Endothelial cell of umbilical vein (primary cell): Measurements from ENCODE around the gene PFN3. TPM values are rescaled to one million over a fixed set of nuclear protein-coding genes. Genes with fewer than 3 reads are reported as not detected.

ENCODE experiments used
- BruUV-seq: library from RNA; stranded (reverse); fragments of 400-500 nt; replicated peaks from 2 replicates; lab custom pipeline; 2021; lab: Mats Ljungman, UMichigan
- CTCF ChIA-PET: fragments of 300-600, 350-600 bp; sonication (Branson Sonifier 250); formaldehyde crosslinking; loops from one replicate; lab custom pipeline; 2021; ENCODE audit warnings: antibody characterized with exemption, inconsistent platforms; lab: Charles Lee
- POLR2A ChIA-PET: fragments of 300-600, 350-600 bp; sonication (Branson Sonifier 250); formaldehyde crosslinking; loops from one replicate; lab custom pipeline; 2021; ENCODE audit warnings: antibody characterized with exemption, inconsistent platforms; lab: Charles Lee
- DNase-seq: peaks from one replicate; pipeline ENCODE4 v3.0.0-alpha.2; 2011; ENCODE audit warnings: low read depth, low spot score
- FAIRE-seq: peaks from 2 replicates; lab custom pipeline; 2011; peaks lifted over from hg19 to GRCh38; lab: Jason Lieb, UNC
- H2AFZ ChIP-seq: 2 replicates; pipeline ENCODE4 v1.6.0; 2012; ENCODE audit warnings: low read depth, low read length, control low read depth, inconsistent platforms
- H3K27ac ChIP-seq: 2 replicates; pipeline ENCODE4 v1.5.1; 2011; ENCODE audit warnings: low read depth, mild to moderate bottlenecking, control low read depth, low read length, moderate library complexity; ENCODE audit not compliant: insufficient read depth
- H3K27me3 ChIP-seq, 2 experiments: 2 replicates each; pipeline versions ENCODE4 v1.6.0 to v1.6.1; 2011; ENCODE audit warnings: low read length in 2 of 2, mixed read lengths in 1 of 2; ENCODE audit not compliant: control insufficient read depth in 2 of 2, insufficient read depth in 2 of 2
- H3K36me3 ChIP-seq, 2 experiments: 2 replicates in 1 of 2; 3 replicates in 1 of 2; pipeline ENCODE4 v1.5.1; 2011; ENCODE audit warnings: low read length in 2 of 2, mild to moderate bottlenecking in 1 of 2, moderate library complexity in 1 of 2; ENCODE audit not compliant: control insufficient read depth in 2 of 2, insufficient read depth in 2 of 2; ENCODE audit errors: extremely low read depth in 1 of 2
- H3K4me1 ChIP-seq: 3 replicates; pipeline ENCODE4 v1.5.1; 2011; ENCODE audit warnings: mild to moderate bottlenecking, low read length; ENCODE audit not compliant: control insufficient read depth, insufficient read depth; ENCODE audit errors: extremely low read depth
- H3K4me2 ChIP-seq: 2 replicates; pipeline ENCODE4 v1.6.1; 2011; ENCODE audit warnings: low read length, control low read depth, mixed read lengths; ENCODE audit not compliant: insufficient read depth
- H3K4me3 ChIP-seq, 3 experiments: fragments of 200-600 bp in 1 of 3; sonication (generic), shearing (Covaris generic) in 1 of 3; replicated peaks in 1 of 3; 2 replicates each; pipeline ENCODE4 v1.5.1; 2011 to 2016; ENCODE audit warnings: control low read depth in 3 of 3, low read length in 3 of 3, mild to moderate bottlenecking in 2 of 3, inconsistent platforms in 1 of 3, low read depth in 1 of 3, moderate library complexity in 1 of 3; ENCODE audit not compliant: insufficient read depth in 1 of 3
- H3K79me2 ChIP-seq: 2 replicates; pipeline ENCODE4 v1.6.0; 2012; ENCODE audit warnings: low read length, inconsistent platforms; ENCODE audit not compliant: control insufficient read depth, insufficient read depth
- H3K9ac ChIP-seq: replicated peaks from 2 replicates; pipeline ENCODE3; 2011; ENCODE audit warnings: low read length, control low read depth; ENCODE audit not compliant: insufficient read depth; ENCODE audit errors: extremely low read depth
- H3K9me1 ChIP-seq: replicated peaks from 3 replicates; pipeline ENCODE4 v1.6.0; 2011; ENCODE audit warnings: mild to moderate bottlenecking, low read length; ENCODE audit not compliant: control insufficient read depth, insufficient read depth; ENCODE audit errors: extremely low read depth
- H3K9me3 ChIP-seq: replicated peaks from 2 replicates; pipeline ENCODE4 v1.5.1; 2012; ENCODE audit warnings: low read length, inconsistent platforms; ENCODE audit not compliant: control insufficient read depth, insufficient read depth
- H4K20me1 ChIP-seq: replicated peaks from 2 replicates; pipeline ENCODE3; 2011; ENCODE audit warnings: mild to moderate bottlenecking, low read length; ENCODE audit not compliant: control insufficient read depth, insufficient read depth; ENCODE audit errors: extremely low read depth
- EZH2 ChIP-seq: IDR thresholded peaks from 2 replicates; pipeline ENCODE4 v1.6.1; 2012; ENCODE audit warnings: borderline replicate concordance, low read depth, mild to moderate bottlenecking, moderate library complexity, low read length, inconsistent platforms; ENCODE audit not compliant: severe bottlenecking
- FOS ChIP-seq: IDR thresholded peaks from 2 replicates; pipeline ENCODE4 v1.6.1; 2011; ENCODE audit warnings: mild to moderate bottlenecking, low read length, moderate library complexity, borderline replicate concordance; ENCODE audit not compliant: insufficient read depth
- GATA2 ChIP-seq: IDR thresholded peaks from 2 replicates; pipeline ENCODE4 v1.7.0; 2011; ENCODE audit warnings: low read depth, mild to moderate bottlenecking, moderate library complexity, mixed read lengths, low read length; ENCODE audit not compliant: insufficient read length, insufficient read depth
- JUN ChIP-seq: IDR thresholded peaks from 2 replicates; pipeline ENCODE4 v1.6.1; 2011; ENCODE audit warnings: borderline replicate concordance, low read depth; ENCODE audit not compliant: insufficient read length, insufficient read depth
- MAX ChIP-seq: IDR thresholded peaks from 2 replicates; pipeline ENCODE4 v1.6.1; 2011; ENCODE audit not compliant: insufficient read depth, insufficient read length
- MYC ChIP-seq: IDR thresholded peaks from one replicate; pipeline ENCODE4 v1.6.1; 2011; ENCODE audit warnings: mild to moderate bottlenecking, low read depth, low read length
- POLR2A ChIP-seq: IDR thresholded peaks from 2 replicates; pipeline ENCODE4 v1.6.1; 2012; ENCODE audit warnings: low read depth, mild to moderate bottlenecking, control low read depth, low read length
- POLR2AphosphoS5 ChIP-seq: IDR thresholded peaks from 2 replicates; pipeline ENCODE4 v1.6.1; 2012; ENCODE audit warnings: low read depth, mild to moderate bottlenecking, control low read depth, low read length, moderate library complexity; ENCODE audit not compliant: insufficient read depth
- dilution Hi-C: fragments of 300-500 bp; cut with MboI; formaldehyde crosslinking; loops from one replicate; pipeline ENCODE4 v1.15.0; 2019; ENCODE audit warnings: low sequenced_read_pairs; ENCODE audit not compliant: extremely low pct_ligation_motif_present
- intact Hi-C: fragments of 100-400 bp; cut with micrococcal nuclease; formaldehyde crosslinking; loops from one replicate; pipeline ENCODE4 v1.10.0; 2022
- polyA plus RNA-seq, 4 experiments: library from polyadenylated mRNA; depleted of rRNA in 3 of 4; stranded (reverse) in 3 of 4; unstranded in 1 of 4; fragments of >200 nt; gene quantifications; 2 replicates each; pipeline versions ENCODE4 v1.2.1 to v1.2.3, GENCODE V29; 2011 to 2012; ENCODE audit warnings: missing spikeins in 1 of 4
- total RNA-seq: library from RNA; stranded (reverse); gene quantifications from 2 replicates; pipeline ENCODE4 v1.2.3, GENCODE V29; 2021
- TF ChIP-seq, protein P1 (sequence below), 2 donors: IDR thresholded peaks; 1 replicate in 1 of 2; 2 replicates in 1 of 2; pipeline ENCODE4 v1.5.1; 2011; ENCODE audit warnings: low read length in 2 of 2, mild to moderate bottlenecking in 2 of 2, moderate library complexity in 2 of 2, control low read depth in 1 of 2, inconsistent platforms in 1 of 2, low read depth in 1 of 2; ENCODE audit not compliant: insufficient read depth in 1 of 2; ENCODE audit errors: extremely low read depth in 1 of 2

Gene PFN3
- total and polyA plus RNA-seq, 2 donors (not counting 3 experiments of a cell fraction or from before 2014, with no cell fraction given): not detected

- no peak overlapping the region for H3K27ac ChIP-seq
- no peak for TF ChIP-seq POLR2A
- TF ChIP-seq FOS: peak; percentile 18
- dilution Hi-C loops (no loop called here), intact Hi-C loops (loop anchor here (1.0 to 5.0 kb wide), 6 partner anchors 37 to 277 kb away; partner anchors contain the start of genes GRK6, LMAN2 and PDLIM7)
- no peak overlapping the region for H3K4me3 ChIP-seq
- FAIRE-seq (peak; percentile 44), DNase-seq (no peak)
- POLR2A ChIA-PET: interaction anchor here (2.7 kb wide), 1 partner anchor 66 kb away, joined by 12 read pairs; no protein-coding TSS in a partner anchor
- no peak overlapping the region for H3K9ac ChIP-seq
- no peaks in the 10 kb centered on the region for H3K9me3 ChIP-seq
- H3K79me2 ChIP-seq: no peaks in the 10 kb centered on the region
- H3K36me3 ChIP-seq: no peaks in the 10 kb centered on the region
- no peaks in the 10 kb centered on the region for H3K4me1 ChIP-seq
- H3K4me2 ChIP-seq: no peak overlapping the region
- no peaks in the 10 kb centered on the region for H3K27me3 ChIP-seq
- no peaks in the 10 kb centered on the region for H4K20me1 ChIP-seq
- no TSS peak for BruUV-seq
- no peak overlapping the region for H2AFZ ChIP-seq
- CTCF ChIA-PET: interaction anchor here (1.0 to 5.7 kb wide), 20 partner anchors 11 to 276 kb away, joined by 3 to 246 read pairs (median 10); partner anchors contain the start of genes F12, PFN3 and PRR7
- H3K9me1 ChIP-seq: no peaks in the 10 kb centered on the region
Observed at GRCh38 chr5:177389241-177390169, 11.0 kb downstream of the PFN3 start.

GRCh38 chr5:177388521-177389052, 11.9 kb downstream of the PFN3 start:
- FAIRE-seq (no peak), DNase-seq (no peak)
- H3K9me3 ChIP-seq: no peaks in the 10 kb centered on the region
- H3K27ac ChIP-seq: no peak overlapping the region
- CTCF ChIA-PET: interaction anchor here (1.1 to 5.7 kb wide), 9 partner anchors 10 to 275 kb away, joined by 4 to 246 read pairs (median 38); partner anchors contain the start of genes F12, PFN3 and PRR7
- H2AFZ ChIP-seq: no peak overlapping the region
- peaks cover 0 to 4% of the 10 kb centered on the region in 2 experiments for H3K27me3 ChIP-seq
- dilution Hi-C loops: no loop called here
- H3K4me1 ChIP-seq: no peaks in the 10 kb centered on the region
- POLR2A ChIA-PET: interaction anchor here (2.7 kb wide), 1 partner anchor 66 kb away, joined by 12 read pairs; no protein-coding TSS in a partner anchor
- BruUV-seq: no TSS peak
- no peak overlapping the region for H3K4me3 ChIP-seq
- H3K4me2 ChIP-seq: no peak overlapping the region
- no peaks in the 10 kb centered on the region for H3K36me3 ChIP-seq
- no peaks in the 10 kb centered on the region for H4K20me1 ChIP-seq
- H3K9ac ChIP-seq: no peak overlapping the region
- H3K9me1 ChIP-seq: no peaks in the 10 kb centered on the region
- TF ChIP-seq, protein P1, sequence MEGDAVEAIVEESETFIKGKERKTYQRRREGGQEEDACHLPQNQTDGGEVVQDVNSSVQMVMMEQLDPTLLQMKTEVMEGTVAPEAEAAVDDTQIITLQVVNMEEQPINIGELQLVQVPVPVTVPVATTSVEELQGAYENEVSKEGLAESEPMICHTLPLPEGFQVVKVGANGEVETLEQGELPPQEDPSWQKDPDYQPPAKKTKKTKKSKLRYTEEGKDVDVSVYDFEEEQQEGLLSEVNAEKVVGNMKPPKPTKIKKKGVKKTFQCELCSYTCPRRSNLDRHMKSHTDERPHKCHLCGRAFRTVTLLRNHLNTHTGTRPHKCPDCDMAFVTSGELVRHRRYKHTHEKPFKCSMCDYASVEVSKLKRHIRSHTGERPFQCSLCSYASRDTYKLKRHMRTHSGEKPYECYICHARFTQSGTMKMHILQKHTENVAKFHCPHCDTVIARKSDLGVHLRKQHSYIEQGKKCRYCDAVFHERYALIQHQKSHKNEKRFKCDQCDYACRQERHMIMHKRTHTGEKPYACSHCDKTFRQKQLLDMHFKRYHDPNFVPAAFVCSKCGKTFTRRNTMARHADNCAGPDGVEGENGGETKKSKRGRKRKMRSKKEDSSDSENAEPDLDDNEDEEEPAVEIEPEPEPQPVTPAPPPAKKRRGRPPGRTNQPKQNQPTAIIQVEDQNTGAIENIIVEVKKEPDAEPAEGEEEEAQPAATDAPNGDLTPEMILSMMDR (IDR thresholded peaks at IDR 0.05; ENCODE audit: extremely low read depth in 1 of 2, insufficient read depth in 1 of 2, low read depth in 1 of 2, low read length in 2 of 2): no peak
- TF ChIP-seq POLR2AphosphoS5 (no peak), JUN (no peak), MAX (no peak), GATA2 (no peak), MYC (no peak), POLR2A (no peak), FOS (no peak), EZH2 (no peak)
- H3K79me2 ChIP-seq: no peaks in the 10 kb centered on the region
- intact Hi-C loops: no loop called here
